ENCODE data around the gene DEPDC1B.

Gene DEPDC1B

GRCh38 chr5:60710362-60710761 is 10.4 kb upstream of the DEPDC1B start:
- no peak for ATAC-seq
- TF ChIP-seq TCF4 (CRISPR knock-in tag; IDR thresholded peaks at IDR 0.05; ENCODE audit: borderline replicate concordance) = no peak
- no peak for TF ChIP-seq ZNF8 (CRISPR knock-in tag; IDR thresholded peaks at IDR 0.05)
- TF ChIP-seq, protein P1, sequence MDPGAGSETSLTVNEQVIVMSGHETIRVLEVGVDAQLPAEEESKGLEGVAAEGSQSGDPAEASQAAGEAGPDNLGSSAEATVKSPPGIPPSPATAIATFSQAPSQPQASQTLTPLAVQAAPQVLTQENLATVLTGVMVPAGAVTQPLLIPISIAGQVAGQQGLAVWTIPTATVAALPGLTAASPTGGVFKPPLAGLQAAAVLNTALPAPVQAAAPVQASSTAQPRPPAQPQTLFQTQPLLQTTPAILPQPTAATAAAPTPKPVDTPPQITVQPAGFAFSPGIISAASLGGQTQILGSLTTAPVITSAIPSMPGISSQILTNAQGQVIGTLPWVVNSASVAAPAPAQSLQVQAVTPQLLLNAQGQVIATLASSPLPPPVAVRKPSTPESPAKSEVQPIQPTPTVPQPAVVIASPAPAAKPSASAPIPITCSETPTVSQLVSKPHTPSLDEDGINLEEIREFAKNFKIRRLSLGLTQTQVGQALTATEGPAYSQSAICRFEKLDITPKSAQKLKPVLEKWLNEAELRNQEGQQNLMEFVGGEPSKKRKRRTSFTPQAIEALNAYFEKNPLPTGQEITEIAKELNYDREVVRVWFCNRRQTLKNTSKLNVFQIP (CRISPR knock-in tag; IDR thresholded peaks at IDR 0.05; ENCODE audit: borderline replicate concordance, low read depth) = no peak
- no peak for TF ChIP-seq CREB5 (CRISPR knock-in tag; IDR thresholded peaks at IDR 0.05; ENCODE audit: low read depth)
- no peak for TF ChIP-seq SNAI2 (CRISPR knock-in tag; IDR thresholded peaks at IDR 0.05)
- TF ChIP-seq GLIS3 (CRISPR knock-in tag; IDR thresholded peaks at IDR 0.05) = no peak
- TF ChIP-seq PPARA (CRISPR knock-in tag; IDR thresholded peaks at IDR 0.05; ENCODE audit: borderline replicate concordance) = no peak
- TF ChIP-seq BACH2 (CRISPR knock-in tag; IDR thresholded peaks at IDR 0.05; ENCODE audit: borderline replicate concordance) = no peak
- TF ChIP-seq, protein P2, sequence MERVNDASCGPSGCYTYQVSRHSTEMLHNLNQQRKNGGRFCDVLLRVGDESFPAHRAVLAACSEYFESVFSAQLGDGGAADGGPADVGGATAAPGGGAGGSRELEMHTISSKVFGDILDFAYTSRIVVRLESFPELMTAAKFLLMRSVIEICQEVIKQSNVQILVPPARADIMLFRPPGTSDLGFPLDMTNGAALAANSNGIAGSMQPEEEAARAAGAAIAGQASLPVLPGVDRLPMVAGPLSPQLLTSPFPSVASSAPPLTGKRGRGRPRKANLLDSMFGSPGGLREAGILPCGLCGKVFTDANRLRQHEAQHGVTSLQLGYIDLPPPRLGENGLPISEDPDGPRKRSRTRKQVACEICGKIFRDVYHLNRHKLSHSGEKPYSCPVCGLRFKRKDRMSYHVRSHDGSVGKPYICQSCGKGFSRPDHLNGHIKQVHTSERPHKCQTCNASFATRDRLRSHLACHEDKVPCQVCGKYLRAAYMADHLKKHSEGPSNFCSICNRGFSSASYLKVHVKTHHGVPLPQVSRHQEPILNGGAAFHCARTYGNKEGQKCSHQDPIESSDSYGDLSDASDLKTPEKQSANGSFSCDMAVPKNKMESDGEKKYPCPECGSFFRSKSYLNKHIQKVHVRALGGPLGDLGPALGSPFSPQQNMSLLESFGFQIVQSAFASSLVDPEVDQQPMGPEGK (CRISPR knock-in tag; IDR thresholded peaks at IDR 0.05; ENCODE audit: borderline replicate concordance) = no peak
- TF ChIP-seq OSR1 (CRISPR knock-in tag; IDR thresholded peaks at IDR 0.05) = no peak
- no peak for TF ChIP-seq ZFP3 (CRISPR knock-in tag; IDR thresholded peaks at IDR 0.05)
- no peak for TF ChIP-seq RARB (CRISPR knock-in tag; IDR thresholded peaks at IDR 0.05)
- TF ChIP-seq ARNTL (CRISPR knock-in tag; IDR thresholded peaks at IDR 0.05; ENCODE audit: borderline replicate concordance, low read depth) = no peak
- no peak for TF ChIP-seq ZC3H10 (CRISPR knock-in tag; IDR thresholded peaks at IDR 0.05)
- no peak for TF ChIP-seq ZNF565 (CRISPR knock-in tag; conservative IDR thresholded peaks at IDR 0.05; ENCODE audit: low read depth)
- no peak for TF ChIP-seq TOX (CRISPR knock-in tag; IDR thresholded peaks at IDR 0.05; ENCODE audit: borderline replicate concordance)

DNA sequence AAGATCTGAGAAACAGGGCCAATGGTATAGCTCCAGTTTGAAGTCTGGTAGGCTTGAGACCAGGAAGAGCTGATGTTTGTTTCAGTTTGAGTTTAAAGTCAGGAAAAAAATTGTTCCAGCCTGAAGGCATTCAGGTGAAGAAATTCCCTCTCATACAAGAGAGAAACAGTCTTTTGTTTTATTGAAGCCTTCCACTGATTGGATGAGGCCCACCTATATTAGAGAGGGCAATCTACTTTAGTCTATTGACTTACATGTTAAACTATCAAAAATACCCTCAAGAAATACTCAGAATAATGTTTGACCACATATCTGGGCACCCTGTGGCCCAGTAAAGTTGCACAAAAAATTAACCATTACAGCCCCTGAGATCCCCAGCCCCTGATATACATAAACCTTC is 5.2 kb upstream of the DEPDC1B start:
- ATAC-seq = no peak
- TF ChIP-seq ESRRG (CRISPR knock-in tag; IDR thresholded peaks at IDR 0.05) = no peak
- TF ChIP-seq BACH2 (CRISPR knock-in tag; IDR thresholded peaks at IDR 0.05; ENCODE audit: borderline replicate concordance) = no peak
- TF ChIP-seq, protein P2 (CRISPR knock-in tag; IDR thresholded peaks at IDR 0.05; ENCODE audit: borderline replicate concordance) = no peak
- TF ChIP-seq ZFP30 (CRISPR knock-in tag; IDR thresholded peaks at IDR 0.05) = no peak
- TF ChIP-seq OSR1 (CRISPR knock-in tag; IDR thresholded peaks at IDR 0.05) = no peak
- TF ChIP-seq ZFP3 (CRISPR knock-in tag; IDR thresholded peaks at IDR 0.05) = no peak
- TF ChIP-seq TOX (CRISPR knock-in tag; IDR thresholded peaks at IDR 0.05; ENCODE audit: borderline replicate concordance) = no peak

DNA sequence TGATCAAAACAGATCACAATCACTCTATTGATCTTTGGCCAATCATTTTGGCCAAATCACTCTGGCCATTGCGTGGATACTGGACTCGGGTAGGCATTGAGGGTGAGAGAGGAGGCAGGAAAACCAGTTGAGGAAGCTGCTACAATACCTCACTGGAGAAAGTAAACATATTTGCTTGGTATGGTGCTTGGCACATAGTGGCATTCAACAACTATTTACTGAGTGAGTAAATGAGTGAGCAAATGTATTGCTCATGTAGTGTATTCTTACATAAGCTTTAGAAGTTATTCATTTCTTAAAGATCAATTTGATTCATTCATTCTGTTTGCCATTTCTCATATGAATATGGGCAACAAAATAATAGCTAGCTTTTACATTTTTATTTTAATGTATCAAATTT is 4.0 kb upstream of the DEPDC1B start:
- no peak for ATAC-seq
- no peak for TF ChIP-seq RARB (CRISPR knock-in tag; IDR thresholded peaks at IDR 0.05)
- TF ChIP-seq, protein P3, sequence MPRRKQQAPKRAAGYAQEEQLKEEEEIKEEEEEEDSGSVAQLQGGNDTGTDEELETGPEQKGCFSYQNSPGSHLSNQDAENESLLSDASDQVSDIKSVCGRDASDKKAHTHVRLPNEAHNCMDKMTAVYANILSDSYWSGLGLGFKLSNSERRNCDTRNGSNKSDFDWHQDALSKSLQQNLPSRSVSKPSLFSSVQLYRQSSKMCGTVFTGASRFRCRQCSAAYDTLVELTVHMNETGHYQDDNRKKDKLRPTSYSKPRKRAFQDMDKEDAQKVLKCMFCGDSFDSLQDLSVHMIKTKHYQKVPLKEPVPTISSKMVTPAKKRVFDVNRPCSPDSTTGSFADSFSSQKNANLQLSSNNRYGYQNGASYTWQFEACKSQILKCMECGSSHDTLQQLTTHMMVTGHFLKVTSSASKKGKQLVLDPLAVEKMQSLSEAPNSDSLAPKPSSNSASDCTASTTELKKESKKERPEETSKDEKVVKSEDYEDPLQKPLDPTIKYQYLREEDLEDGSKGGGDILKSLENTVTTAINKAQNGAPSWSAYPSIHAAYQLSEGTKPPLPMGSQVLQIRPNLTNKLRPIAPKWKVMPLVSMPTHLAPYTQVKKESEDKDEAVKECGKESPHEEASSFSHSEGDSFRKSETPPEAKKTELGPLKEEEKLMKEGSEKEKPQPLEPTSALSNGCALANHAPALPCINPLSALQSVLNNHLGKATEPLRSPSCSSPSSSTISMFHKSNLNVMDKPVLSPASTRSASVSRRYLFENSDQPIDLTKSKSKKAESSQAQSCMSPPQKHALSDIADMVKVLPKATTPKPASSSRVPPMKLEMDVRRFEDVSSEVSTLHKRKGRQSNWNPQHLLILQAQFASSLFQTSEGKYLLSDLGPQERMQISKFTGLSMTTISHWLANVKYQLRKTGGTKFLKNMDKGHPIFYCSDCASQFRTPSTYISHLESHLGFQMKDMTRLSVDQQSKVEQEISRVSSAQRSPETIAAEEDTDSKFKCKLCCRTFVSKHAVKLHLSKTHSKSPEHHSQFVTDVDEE (CRISPR knock-in tag; IDR thresholded peaks at IDR 0.05) = no peak
- TF ChIP-seq GLIS3 (CRISPR knock-in tag; IDR thresholded peaks at IDR 0.05) = no peak

Measured in SK-N-SH treated with all-trans-retinoic acid at 6 μM for 48 hours (cell line).